Measurements from ENCODE around the gene TET3. TPM values are rescaled to one million over a fixed set of nuclear protein-coding genes. Genes with fewer than 3 reads are reported as not detected.

TET3 gene
- total RNA-seq, 4 donors from 2014 or later: 52.8 to 54.8 (median 54.1) TPM

DNA sequence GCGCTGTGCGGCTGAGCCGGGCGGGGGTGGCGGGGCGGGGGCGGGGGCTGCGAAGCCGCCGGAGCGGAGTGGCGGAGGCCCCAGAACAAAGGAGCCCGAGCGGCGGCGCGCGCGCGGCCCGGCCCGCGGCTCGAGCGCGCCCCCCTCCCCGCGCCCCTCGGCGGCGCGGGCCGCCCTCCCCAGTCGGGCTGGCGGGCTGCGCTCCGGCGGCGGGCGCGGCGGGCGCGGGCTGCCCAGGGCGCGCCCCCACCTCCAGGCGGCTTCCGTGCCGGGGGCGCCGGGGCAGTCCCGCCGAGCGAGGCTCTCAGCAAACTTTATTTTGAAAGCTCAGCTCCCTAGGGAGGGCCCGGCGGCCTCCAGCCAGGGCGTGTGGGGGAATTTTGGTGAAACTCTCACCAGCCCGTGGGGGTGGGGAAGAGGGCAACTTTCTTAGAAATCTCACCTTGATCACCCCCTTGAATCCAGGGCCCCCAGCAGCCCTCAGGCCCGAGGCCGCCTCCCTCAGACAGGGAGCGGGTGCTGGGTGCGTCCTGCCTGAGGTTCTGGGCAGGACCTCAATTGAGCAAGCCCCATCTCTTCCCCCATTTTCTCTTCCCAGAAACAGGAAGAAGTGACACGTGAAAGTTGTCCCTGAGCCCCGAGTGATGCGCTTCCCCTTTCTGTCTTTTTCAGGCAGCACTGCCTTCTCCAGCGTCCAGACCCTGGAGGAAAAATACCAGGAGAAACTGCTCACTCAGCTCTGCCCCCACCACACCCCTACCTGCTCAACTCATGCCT lies 786 bp downstream of the TET3 start:
- DNase-seq (ENCODE audit: low spot score in 2 of 2): peak; percentile 43 to 90
- 2 to 10% methylated on average over 6 to 24 of the region's 66 CpGs for WGBS, 2 donors
- H3K4me3 ChIP-seq (ENCODE audit: low read depth, poor library complexity, severe bottlenecking): peak overlapping the region; percentile 40
- intact Hi-C loops (cut with DNase I; ENCODE audit: low total_unique reads): loop anchor here (10.0 kb wide), 1 partner anchor 51 kb away; no protein-coding TSS in a partner anchor
- TF ChIP-seq, protein P1, sequence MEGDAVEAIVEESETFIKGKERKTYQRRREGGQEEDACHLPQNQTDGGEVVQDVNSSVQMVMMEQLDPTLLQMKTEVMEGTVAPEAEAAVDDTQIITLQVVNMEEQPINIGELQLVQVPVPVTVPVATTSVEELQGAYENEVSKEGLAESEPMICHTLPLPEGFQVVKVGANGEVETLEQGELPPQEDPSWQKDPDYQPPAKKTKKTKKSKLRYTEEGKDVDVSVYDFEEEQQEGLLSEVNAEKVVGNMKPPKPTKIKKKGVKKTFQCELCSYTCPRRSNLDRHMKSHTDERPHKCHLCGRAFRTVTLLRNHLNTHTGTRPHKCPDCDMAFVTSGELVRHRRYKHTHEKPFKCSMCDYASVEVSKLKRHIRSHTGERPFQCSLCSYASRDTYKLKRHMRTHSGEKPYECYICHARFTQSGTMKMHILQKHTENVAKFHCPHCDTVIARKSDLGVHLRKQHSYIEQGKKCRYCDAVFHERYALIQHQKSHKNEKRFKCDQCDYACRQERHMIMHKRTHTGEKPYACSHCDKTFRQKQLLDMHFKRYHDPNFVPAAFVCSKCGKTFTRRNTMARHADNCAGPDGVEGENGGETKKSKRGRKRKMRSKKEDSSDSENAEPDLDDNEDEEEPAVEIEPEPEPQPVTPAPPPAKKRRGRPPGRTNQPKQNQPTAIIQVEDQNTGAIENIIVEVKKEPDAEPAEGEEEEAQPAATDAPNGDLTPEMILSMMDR (IDR thresholded peaks at IDR 0.05): no peak
- TF ChIP-seq POLR2A (IDR thresholded peaks at IDR 0.05): no peak

DNA sequence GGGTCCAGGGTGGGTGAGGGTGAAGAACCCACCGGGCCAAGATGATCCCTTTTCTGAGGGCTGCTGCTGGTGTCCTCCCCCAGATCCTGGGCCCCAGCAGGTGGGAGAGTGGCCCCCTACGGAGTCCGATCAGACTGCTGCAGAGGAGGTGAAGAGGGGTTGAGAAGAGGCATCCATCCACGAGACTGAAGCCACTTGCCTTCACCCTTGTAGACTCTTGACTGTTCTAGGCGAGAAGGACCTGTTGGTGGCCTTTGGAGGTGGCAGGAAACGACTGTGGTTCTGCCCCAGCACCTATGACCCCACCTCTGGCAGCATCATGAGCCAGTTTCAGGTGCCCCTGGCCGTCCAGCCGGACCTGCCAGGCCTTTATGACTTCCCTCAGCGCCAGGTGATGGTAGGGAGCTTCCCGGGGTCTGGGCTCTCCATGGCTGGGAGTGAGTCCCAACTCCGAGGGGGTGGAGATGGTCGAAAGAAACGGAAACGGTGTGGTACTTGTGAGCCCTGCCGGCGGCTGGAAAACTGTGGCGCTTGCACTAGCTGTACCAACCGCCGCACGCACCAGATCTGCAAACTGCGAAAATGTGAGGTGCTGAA lies 1.5 kb downstream of the TET3 start:
- H3K4me3 ChIP-seq (ENCODE audit: low read depth, poor library complexity, severe bottlenecking): no peak overlapping the region
- WGBS, 2 donors: 82 to 91% methylated on average over 18 to 21 of the region's 21 CpGs
- no peak for DNase-seq (ENCODE audit: low spot score in 2 of 2)
- intact Hi-C loops (cut with DNase I; ENCODE audit: low total_unique reads): loop anchor here (10.0 kb wide), 1 partner anchor 51 kb away; no protein-coding TSS in a partner anchor
- TF ChIP-seq, protein P1 (IDR thresholded peaks at IDR 0.05): no peak
- TF ChIP-seq POLR2A (IDR thresholded peaks at IDR 0.05): no peak

DNA sequence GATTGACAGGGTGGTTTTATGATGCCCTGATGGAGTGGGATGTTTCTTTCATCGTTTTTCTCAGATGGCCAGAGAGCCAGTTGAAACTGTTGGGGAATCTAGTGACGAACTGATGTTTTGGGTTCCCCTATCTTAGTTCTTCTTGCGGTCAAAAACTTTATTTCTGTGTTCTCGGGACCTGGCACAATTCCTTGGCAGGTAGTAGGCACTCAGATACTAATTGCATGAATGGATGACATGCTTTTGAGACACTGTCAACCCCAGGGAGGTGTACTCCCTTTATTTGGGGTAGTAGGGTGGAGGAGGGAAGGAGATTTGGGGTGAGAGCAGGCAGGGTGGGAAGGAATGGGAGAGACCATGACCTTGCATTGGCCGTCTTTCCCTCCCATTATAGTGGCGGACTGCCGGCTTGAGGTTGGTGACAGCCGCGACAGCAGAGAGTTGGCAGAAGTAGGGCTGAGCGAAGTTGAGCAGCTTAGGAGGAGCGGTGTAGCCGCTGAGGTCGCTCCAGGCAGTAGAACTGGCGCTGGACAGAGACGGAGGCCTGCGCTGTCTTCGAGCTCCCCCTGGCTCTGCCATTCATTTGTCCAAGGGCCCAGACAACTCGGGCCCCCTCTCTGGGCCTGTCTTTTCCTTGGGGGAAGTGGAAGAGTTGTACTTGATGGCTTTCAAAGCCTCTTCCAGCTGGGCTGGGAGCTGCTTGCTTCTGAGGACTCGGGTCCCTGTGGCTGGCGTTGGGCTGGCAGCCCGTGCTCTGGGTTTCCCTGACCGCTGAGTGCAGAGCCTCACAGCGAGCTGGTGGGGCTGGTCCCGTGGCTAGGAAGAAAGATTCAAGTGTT lies 2.6 kb downstream of the TET3 start:
- intact Hi-C loops (cut with DNase I; ENCODE audit: low total_unique reads): loop anchor here (10.0 kb wide), 1 partner anchor 53 kb away; no protein-coding TSS in a partner anchor
- DNase-seq (ENCODE audit: low spot score in 2 of 2): peak in 1 of 2 donors; percentile 86

DNA sequence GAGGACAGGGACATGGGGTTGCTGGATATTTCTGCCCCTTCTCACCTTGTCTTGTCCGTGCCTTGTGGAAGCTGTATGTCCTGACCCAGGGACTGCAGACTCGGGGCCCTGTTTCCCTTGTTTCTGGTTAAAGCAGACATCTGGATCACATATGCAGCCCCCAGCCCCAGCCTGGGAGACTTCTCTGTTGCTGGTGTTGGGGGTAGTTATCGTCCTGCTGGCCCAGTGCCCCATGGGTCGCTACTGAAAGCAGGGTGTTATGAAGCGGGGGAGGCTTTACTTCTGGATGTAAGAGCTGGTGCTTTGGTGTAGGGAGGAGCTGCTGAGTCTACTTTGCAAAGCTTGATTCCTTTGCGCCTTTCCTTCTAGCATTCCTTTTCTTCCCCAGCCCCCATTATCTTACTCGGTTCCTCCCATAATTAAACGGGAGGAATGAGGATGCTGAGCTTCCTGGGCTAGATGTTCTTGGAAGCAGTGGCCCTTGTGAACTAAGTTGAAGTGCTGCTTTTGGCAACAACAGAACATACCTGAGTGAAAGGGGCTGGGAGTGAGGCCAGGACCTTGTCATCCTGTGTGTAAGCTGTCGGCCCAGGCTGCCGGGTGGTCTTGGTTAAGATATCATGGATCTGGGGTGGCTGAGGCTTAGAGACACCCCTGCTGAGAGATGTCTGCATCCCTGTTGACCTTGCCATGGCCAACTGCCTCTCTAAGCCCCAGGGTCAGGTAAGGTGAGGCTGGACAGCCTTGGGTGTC lies 3.4 kb downstream of the TET3 start:
- no peak overlapping the region for H3K4me3 ChIP-seq (ENCODE audit: low read depth, poor library complexity, severe bottlenecking)
- intact Hi-C loops (cut with DNase I; ENCODE audit: low total_unique reads): loop anchor here (10.0 kb wide), 1 partner anchor 53 kb away; no protein-coding TSS in a partner anchor
- DNase-seq (ENCODE audit: low spot score in 2 of 2): no peak
- TF ChIP-seq, protein P1 (IDR thresholded peaks at IDR 0.05): no peak
- TF ChIP-seq POLR2A (IDR thresholded peaks at IDR 0.05): no peak
- WGBS, 2 donors: 50 to 55% methylated on average over 9 to 10 of the region's 10 CpGs

More for the DNA sequence above, 2.6 kb downstream of the TET3 start:
- no peak overlapping the region for H3K4me3 ChIP-seq (ENCODE audit: low read depth, poor library complexity, severe bottlenecking)
- TF ChIP-seq POLR2A (IDR thresholded peaks at IDR 0.05): no peak
- TF ChIP-seq, protein P1 (IDR thresholded peaks at IDR 0.05): no peak
- 39 to 48% methylated on average over 21 to 22 of the region's 24 CpGs for WGBS, 2 donors

DNA sequence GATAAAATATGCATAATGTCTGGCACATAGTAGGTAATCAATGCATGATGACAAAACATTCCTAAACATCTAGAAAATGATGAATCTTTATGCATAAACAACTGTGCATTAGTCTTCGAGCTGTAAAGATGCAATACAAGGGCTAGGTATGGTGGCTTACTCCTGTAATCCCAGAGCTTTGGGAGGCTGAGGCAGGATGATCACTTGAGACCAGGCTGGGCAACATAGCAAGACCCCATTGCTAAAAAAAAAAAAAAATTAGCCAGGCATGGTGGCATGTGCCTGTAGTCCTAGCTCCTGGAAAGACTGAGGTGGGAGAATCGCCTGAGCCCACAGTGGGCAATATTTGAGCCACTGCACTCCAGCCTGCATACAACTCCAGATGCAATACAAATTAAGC lies 5.3 kb downstream of the TET3 start:
- no peak overlapping the region for H3K4me3 ChIP-seq (ENCODE audit: low read depth, poor library complexity, severe bottlenecking)
- 98% methylated on average over 2 of the region's 2 CpGs for WGBS, 2 donors
- TF ChIP-seq POLR2A (IDR thresholded peaks at IDR 0.05): no peak
- TF ChIP-seq, protein P1 (IDR thresholded peaks at IDR 0.05): no peak
- no peak for DNase-seq (ENCODE audit: low spot score in 2 of 2)
- intact Hi-C loops (cut with DNase I; ENCODE audit: low total_unique reads): loop anchor here (10.0 kb wide), 1 partner anchor 55 kb away; no protein-coding TSS in a partner anchor

Data from lower leg skin (tissue), 4 donors.